Lower lobe of right lung (tissue), 2 donors: Measurements from ENCODE around the gene PRRX1. TPM values are rescaled to one million over a fixed set of nuclear protein-coding genes. Genes with fewer than 3 reads are reported as not detected.

Experiments
- ATAC-seq, 2 donors: fragments of 200-7000 bp; cut with Tn5 transposase; one replicate each; pipeline ENCODE4 v1.9.1; 2020 to 2022; ENCODE audit warnings: mild to moderate bottlenecking in 2 of 2, moderate library complexity in 2 of 2
- DNase-seq: peaks from one replicate; pipeline ENCODE4 v3.0.0-alpha.2; 2020
- H3K27ac ChIP-seq: fragments of 200-600 bp; one replicate; pipeline ENCODE4 v1.8.0; 2022
- H3K27me3 ChIP-seq: fragments of 200-600 bp; one replicate; pipeline ENCODE4 v1.8.0; 2022; ENCODE audit warnings: low read depth
- H3K36me3 ChIP-seq: fragments of 200-600 bp; one replicate; pipeline ENCODE4 v1.8.0; 2022; ENCODE audit warnings: mild to moderate bottlenecking
- H3K4me1 ChIP-seq: fragments of 200-600 bp; one replicate; pipeline ENCODE4 v1.8.0; 2022
- H3K4me3 ChIP-seq: fragments of 200-600 bp; one replicate; pipeline ENCODE4 v1.8.0; 2022; ENCODE audit warnings: mild to moderate bottlenecking
- H3K9me3 ChIP-seq: fragments of 200-600 bp; one replicate; pipeline ENCODE4 v1.8.0; 2022
- CTCF ChIP-seq: fragments of 200-600 bp; IDR thresholded peaks from one replicate; pipeline ENCODE4 v1.8.0; 2022; ENCODE audit warnings: antibody characterized with exemption, mild to moderate bottlenecking
- intact Hi-C: fragments of 100-400 bp; cut with DNase I; formaldehyde crosslinking; loops from one replicate; pipeline ENCODE4 v1.11.0; 2022
- total RNA-seq: library from RNA; stranded (reverse); fragmentation: NEBNext Ultra II Directional; extraction: Animal tissue kit (Norgen Biotek cat#: 25700); gene quantifications from one replicate; pipeline ENCODE4 v1.2.1, GENCODE V29; 2021
- donor health status: DM: no; HTN: yes; CAD: no; lungs with severe emphysema.

PRRX1 gene
- total RNA-seq, 1 donor from 2014 or later, result 30.1 TPM

- DNase-seq (no peak), ATAC-seq (no peak)
- Histone ChIP-seq H3K4me1 (peaks cover 14% of the 10 kb centered on the region), H3K36me3 (no peaks in the 10 kb centered on the region), H3K27ac (no peak overlapping the region), H3K9me3 (no peaks in the 10 kb centered on the region), H3K27me3 (peaks cover 40% of the 10 kb centered on the region), H3K4me3 (no peak overlapping the region)
- intact Hi-C loops, result no loop called here
- TF ChIP-seq CTCF, result no peak
Observed at GRCh38 chr1:170657275-170657853, 6.6 kb upstream of the PRRX1 start.

DNA sequence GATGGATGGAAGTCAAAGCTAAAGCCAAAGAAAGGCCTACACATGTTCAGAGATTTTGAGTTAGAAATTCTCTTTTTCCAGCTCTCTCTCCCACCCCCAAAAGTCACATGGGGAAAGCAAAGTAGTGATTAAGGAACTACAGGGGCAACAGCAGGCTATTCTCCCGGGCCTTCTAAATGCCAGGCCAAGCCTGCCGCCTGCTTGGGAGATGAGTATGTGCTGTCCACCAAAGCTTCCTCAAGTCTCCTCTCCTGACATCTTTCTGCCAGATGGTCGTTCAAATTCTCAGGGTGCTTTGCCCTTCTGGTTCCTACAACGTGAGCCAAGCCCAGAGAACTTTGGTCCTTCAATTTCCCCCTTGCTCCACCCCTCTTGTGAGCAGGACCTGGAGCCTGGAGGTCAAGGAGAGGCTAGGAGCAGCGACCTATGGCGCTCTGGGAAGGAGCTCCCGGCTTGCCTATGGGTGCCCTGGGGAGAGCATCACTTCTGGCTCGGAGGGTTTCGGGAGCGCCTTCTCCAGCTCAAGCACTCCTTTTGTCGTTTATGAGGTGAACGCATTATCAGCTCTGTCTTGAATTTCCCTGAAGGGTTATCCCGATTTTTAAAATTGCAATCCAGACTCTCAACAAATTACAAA is 4.4 kb upstream of the PRRX1 start:
- H3K27me3 ChIP-seq, result peaks cover 56% of the 10 kb centered on the region
- no peak for ATAC-seq
- no peak for TF ChIP-seq CTCF
- DNase-seq, result no peak
- H3K4me3 ChIP-seq, result no peak overlapping the region
- no peaks in the 10 kb centered on the region for H3K9me3 ChIP-seq
- intact Hi-C loops, result no loop called here
- no peaks in the 10 kb centered on the region for H3K36me3 ChIP-seq
- H3K27ac ChIP-seq, result no peak overlapping the region
- H3K4me1 ChIP-seq, result peaks cover 20% of the 10 kb centered on the region

- H3K9me3 ChIP-seq, result no peaks in the 10 kb centered on the region
- H3K27ac ChIP-seq, result no peak overlapping the region
- intact Hi-C loops, result no loop called here
- no peaks in the 10 kb centered on the region for H3K36me3 ChIP-seq
- no peak for TF ChIP-seq CTCF
- ATAC-seq (no peak), DNase-seq (no peak)
- no peak overlapping the region for H3K4me3 ChIP-seq
- H3K27me3 ChIP-seq, result peaks cover 64% of the 10 kb centered on the region
- peaks cover 28% of the 10 kb centered on the region for H3K4me1 ChIP-seq
Observed at GRCh38 chr1:170660281-170660713, 3.6 kb upstream of the PRRX1 start.

DNA sequence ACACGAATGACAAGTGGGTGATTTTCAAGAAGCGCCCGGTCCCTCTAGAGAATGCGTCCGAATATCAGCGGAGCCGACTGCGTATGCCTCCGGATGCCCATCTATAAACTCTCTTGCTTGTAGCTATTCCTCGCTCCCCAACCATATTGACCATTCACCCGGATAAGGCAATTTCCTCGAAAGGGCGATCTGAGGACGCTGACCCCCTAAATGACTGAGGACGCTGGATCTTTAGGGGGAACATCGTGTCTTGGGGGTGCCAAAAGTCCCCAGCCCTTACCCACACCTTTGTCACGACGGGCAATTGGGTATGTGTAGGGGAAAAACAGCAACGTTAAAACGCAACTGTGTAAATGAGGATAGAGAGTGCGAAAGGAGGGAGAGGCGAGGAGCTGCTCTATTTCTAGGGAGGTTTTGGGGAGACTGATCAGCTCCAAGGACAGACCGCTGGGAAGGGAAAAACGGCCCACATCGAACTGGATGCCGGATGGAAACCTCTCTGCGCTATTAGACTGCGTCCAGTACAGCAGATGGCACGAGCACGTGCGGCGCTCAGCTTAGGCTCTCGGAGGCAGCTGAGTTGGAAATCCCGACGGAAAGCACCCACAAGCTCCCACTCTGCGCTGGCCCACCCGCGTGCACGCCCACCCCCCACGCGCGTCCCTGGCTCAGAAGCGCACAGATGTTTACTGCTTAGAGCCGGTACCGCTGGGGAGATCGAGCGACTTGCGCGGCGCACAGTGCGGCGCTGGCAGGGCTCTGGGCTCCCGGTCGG is 2.9 kb upstream of the PRRX1 start:
- H3K4me3 ChIP-seq, result peak overlapping the region; percentile 62
- intact Hi-C loops, result no loop called here
- no peak for DNase-seq
- H3K9me3 ChIP-seq, result no peaks in the 10 kb centered on the region
- peaks cover 71% of the 10 kb centered on the region for H3K27me3 ChIP-seq
- no peak for TF ChIP-seq CTCF
- H3K36me3 ChIP-seq, result no peaks in the 10 kb centered on the region
- peak in 1 of 2 donors; percentile 8 for ATAC-seq
- H3K4me1 ChIP-seq, result peaks cover 29% of the 10 kb centered on the region
- no peak overlapping the region for H3K27ac ChIP-seq

DNA sequence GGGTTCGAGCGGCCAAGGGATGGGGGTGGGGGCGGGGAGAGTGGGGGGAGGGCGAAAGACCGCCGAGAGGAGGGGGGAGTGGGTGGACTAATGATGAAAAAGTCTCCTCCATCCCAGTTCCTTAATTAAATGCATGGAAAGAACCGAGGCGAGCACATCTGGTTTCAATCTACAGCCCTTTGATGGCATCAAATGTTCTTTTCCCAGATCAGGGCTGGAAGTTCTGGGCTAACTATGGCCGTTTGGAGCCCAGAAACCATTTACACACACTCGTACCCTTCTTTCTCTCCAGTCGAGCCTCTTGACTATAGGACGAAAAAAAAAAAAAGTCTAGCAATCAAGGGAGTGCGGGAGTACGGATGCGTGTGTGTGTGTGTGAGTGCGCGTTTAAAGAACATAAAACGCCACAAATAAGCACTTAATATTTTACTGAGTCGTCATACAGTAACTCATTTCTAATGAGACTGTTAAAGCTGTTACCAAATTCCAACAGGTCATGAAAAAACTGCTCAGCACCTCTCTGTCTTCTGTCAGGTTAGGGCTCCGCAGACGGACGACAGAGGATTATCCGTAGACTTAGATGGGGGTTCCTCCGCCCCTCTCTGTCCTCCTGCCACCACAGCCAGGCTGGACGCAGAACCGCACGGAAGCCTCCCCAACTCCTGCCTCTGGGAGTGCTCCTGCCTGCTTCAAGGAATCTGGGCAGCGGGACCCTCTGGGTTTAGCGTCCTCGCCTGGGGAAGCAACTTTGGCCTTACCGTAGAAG is 2.1 kb upstream of the PRRX1 start:
- H3K4me3 ChIP-seq, result peak overlapping the region; percentile 62
- H3K9me3 ChIP-seq, result no peaks in the 10 kb centered on the region
- intact Hi-C loops, result no loop called here
- no peak for TF ChIP-seq CTCF
- no peaks in the 10 kb centered on the region for H3K36me3 ChIP-seq
- DNase-seq (no peak), ATAC-seq (no peak)
- H3K27me3 ChIP-seq, result peaks cover 79% of the 10 kb centered on the region
- peaks cover 29% of the 10 kb centered on the region for H3K4me1 ChIP-seq
- H3K27ac ChIP-seq, result peak overlapping the region; percentile 66
